Osteoblast (primary cell): ENCODE data around the gene LYPD1. TPM values are rescaled to one million over a fixed set of nuclear protein-coding genes. Genes with fewer than 3 reads are reported as not detected.

Experiments
- DNase-seq: peaks from one replicate; pipeline ENCODE4 v3.0.0; 2011; ENCODE audit warnings: low spot score, mixed read lengths; ENCODE audit not compliant: insufficient read length; ENCODE audit errors: missing footprints
- H2AFZ ChIP-seq: 2 replicates; pipeline ENCODE4 v1.6.0; 2011; ENCODE audit warnings: mild to moderate bottlenecking, low read length
- H3K27ac ChIP-seq: 2 replicates; pipeline ENCODE4 v1.5.1; 2011; ENCODE audit warnings: mild to moderate bottlenecking, low read depth, low read length, moderate library complexity
- H3K27me3 ChIP-seq: 2 replicates; pipeline ENCODE4 v1.6.0; 2012; ENCODE audit warnings: mild to moderate bottlenecking, control low read depth, inconsistent platforms, low read length, moderate library complexity; ENCODE audit not compliant: insufficient read depth
- H3K36me3 ChIP-seq: 2 replicates; pipeline ENCODE4 v1.5.1; 2011; ENCODE audit warnings: mild to moderate bottlenecking, low read length, control low read depth, moderate library complexity; ENCODE audit not compliant: insufficient read depth
- H3K4me1 ChIP-seq: 2 replicates; pipeline ENCODE4 v1.5.1; 2011; ENCODE audit warnings: mild to moderate bottlenecking, low read length, control low read depth, moderate library complexity; ENCODE audit not compliant: insufficient read depth
- H3K4me2 ChIP-seq: 2 replicates; pipeline ENCODE4 v1.6.0; 2011; ENCODE audit warnings: mild to moderate bottlenecking, low read length; ENCODE audit not compliant: insufficient read depth
- H3K4me3 ChIP-seq: fragments of 200-600 bp; sonication (generic); 3 replicates; pipeline ENCODE4 v1.5.1; 2012; ENCODE audit warnings: mild to moderate bottlenecking, low read length, inconsistent platforms; ENCODE audit not compliant: insufficient read depth
- H3K79me2 ChIP-seq: 2 replicates; pipeline ENCODE4 v1.6.0; 2012; ENCODE audit warnings: mild to moderate bottlenecking, low read length, control low read depth, inconsistent platforms; ENCODE audit not compliant: insufficient read depth
- H3K9me3 ChIP-seq: 2 replicates; pipeline ENCODE4 v1.5.1; 2011; ENCODE audit warnings: low read depth, low read length, control low read depth
- H4K20me1 ChIP-seq: 2 replicates; pipeline ENCODE4 v1.6.0; 2012; ENCODE audit warnings: mild to moderate bottlenecking, low read length, control low read depth; ENCODE audit not compliant: insufficient read depth
- CTCF ChIP-seq: IDR thresholded peaks from 2 replicates; pipeline ENCODE4 v1.5.1; 2011; ENCODE audit warnings: mild to moderate bottlenecking, low read depth, low read length, moderate library complexity; ENCODE audit errors: extremely low read depth
- total RNA-seq: library from RNA; depleted of rRNA; stranded (reverse); fragments of >200 nt; gene quantifications from 2 replicates; pipeline ENCODE4 v1.2.3, GENCODE V29; 2012

The LYPD1 gene
- total RNA-seq, 1 donor, result 2.5 TPM

DNA sequence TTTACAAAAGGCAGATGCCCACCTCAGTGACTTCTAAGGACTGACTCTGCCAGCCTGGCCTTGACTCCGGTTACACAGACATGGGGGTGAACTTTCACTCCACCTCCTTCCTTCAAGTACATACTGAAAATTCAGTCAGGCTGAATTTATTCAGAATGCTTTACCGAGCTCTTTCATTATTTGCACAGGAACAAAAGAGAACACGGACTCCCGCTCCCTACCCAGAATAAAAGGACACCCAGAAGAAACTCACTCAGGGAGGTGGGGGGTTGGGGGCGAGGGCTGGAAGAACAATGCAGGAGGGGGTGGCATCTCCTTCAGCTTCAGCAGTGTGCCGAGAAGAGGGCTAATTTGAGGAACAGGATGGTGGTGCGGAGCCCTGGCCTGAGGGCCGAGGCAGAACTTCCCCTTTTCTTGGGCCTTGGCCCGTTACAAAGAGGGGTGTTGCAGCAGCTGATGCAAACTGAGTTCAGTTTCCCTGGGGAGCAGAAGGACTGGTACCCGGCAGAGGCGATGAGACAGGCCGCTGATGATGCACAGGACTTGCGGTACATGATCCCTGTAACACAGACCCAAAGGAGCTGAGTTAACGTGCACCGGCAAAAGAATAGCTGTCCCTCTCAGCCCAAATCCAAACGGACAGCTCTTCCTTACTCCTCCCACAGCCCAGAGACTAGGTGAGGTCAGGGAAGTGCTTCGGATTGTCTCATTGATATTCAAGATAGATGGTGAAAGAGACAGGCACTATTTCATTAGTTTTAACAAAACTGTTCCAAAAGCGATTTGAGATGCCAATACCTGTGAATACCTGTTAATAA, 24.1 kb downstream of the LYPD1 start:
- Histone ChIP-seq H3K9me3 (no peaks in the 10 kb centered on the region), H3K27me3 (no peaks in the 10 kb centered on the region), H3K4me2 (no peak overlapping the region), H3K4me1 (no peaks in the 10 kb centered on the region), H3K79me2 (no peaks in the 10 kb centered on the region), H3K4me3 (no peak overlapping the region), H3K36me3 (peaks cover 2% of the 10 kb centered on the region), H4K20me1 (peaks cover 3% of the 10 kb centered on the region), H3K27ac (no peak overlapping the region), H2AFZ (peak overlapping the region; percentile 36)
- TF ChIP-seq CTCF, result no peak
- no peak for DNase-seq

- H3K4me2 ChIP-seq, result peak overlapping the region; percentile 64
- DNase-seq, result no peak
- H4K20me1 ChIP-seq, result peaks cover 3% of the 10 kb centered on the region
- H3K79me2 ChIP-seq, result no peaks in the 10 kb centered on the region
- no peaks in the 10 kb centered on the region for H3K4me1 ChIP-seq
- H3K4me3 ChIP-seq, result peak overlapping the region; percentile 41
- peak overlapping the region; percentile 36 for H2AFZ ChIP-seq
- TF ChIP-seq CTCF, result no peak
- H3K27me3 ChIP-seq, result no peaks in the 10 kb centered on the region
- no peaks in the 10 kb centered on the region for H3K9me3 ChIP-seq
- H3K27ac ChIP-seq, result no peak overlapping the region
- peaks cover 2% of the 10 kb centered on the region for H3K36me3 ChIP-seq
These were observed 24.8 kb downstream of the LYPD1 start for GRCh38 chr2:132645176-132645575.

DNA sequence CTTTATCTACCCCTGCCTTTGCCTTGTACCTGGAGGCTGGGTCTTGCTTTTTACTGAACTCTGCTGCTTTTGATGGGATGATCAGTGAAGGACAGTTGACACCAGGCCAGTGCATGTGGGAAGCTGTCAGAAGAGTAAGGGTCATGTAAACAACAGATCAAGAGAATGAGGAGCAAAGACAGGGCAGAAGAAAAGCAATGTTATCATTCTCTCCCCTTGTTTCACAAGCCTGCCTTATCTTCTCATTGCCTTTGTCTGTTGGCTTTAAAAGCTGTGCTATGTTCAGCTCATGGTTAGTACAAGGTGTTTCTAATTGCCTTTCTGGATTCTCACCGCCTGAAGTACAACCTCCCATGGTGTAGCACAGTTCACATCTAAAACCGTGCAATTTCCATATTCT, 27.6 kb downstream of the LYPD1 start:
- no peak for DNase-seq
- TF ChIP-seq CTCF, result no peak
- peaks cover 3% of the 10 kb centered on the region for H4K20me1 ChIP-seq
- no peak overlapping the region for H3K4me3 ChIP-seq
- peaks cover 2% of the 10 kb centered on the region for H3K36me3 ChIP-seq
- no peak overlapping the region for H2AFZ ChIP-seq
- H3K4me2 ChIP-seq, result no peak overlapping the region
- no peaks in the 10 kb centered on the region for H3K79me2 ChIP-seq
- H3K9me3 ChIP-seq, result no peaks in the 10 kb centered on the region
- no peak overlapping the region for H3K27ac ChIP-seq
- H3K4me1 ChIP-seq, result no peaks in the 10 kb centered on the region
- no peaks in the 10 kb centered on the region for H3K27me3 ChIP-seq

DNA sequence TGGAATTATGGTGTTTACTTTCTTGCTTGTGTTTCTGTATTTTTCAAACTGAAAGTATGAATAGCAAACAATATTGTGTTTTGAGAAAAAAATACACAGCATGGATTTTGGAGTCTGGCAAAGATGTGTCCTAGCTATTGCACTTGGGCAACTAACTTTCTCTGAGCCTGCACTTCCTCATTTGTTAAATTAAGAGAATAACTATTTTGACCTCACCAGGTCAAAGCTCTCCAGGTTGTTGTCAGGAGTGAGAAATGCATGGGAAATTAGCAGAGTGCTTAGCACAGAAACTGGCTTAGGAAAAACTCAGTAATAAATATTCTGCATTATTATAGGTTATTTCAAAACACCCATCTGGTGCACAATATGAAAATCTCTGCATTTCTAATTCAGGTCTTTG, 28.2 kb downstream of the LYPD1 start:
- no peak overlapping the region for H3K4me2 ChIP-seq
- no peak overlapping the region for H3K27ac ChIP-seq
- no peaks in the 10 kb centered on the region for H3K9me3 ChIP-seq
- no peaks in the 10 kb centered on the region for H3K4me1 ChIP-seq
- no peak for TF ChIP-seq CTCF
- no peaks in the 10 kb centered on the region for H3K79me2 ChIP-seq
- no peak overlapping the region for H2AFZ ChIP-seq
- DNase-seq, result no peak
- peaks cover 3% of the 10 kb centered on the region for H4K20me1 ChIP-seq
- H3K4me3 ChIP-seq, result no peak overlapping the region
- H3K36me3 ChIP-seq, result peaks cover 2% of the 10 kb centered on the region
- H3K27me3 ChIP-seq, result no peaks in the 10 kb centered on the region
